ENCODE results near the gene PAK6. TPM values are rescaled to one million over a fixed set of nuclear protein-coding genes. Genes with fewer than 3 reads are reported as not detected.

Gene PAK6
- total RNA-seq, 1 donor from 2014 or later, result 19.9 TPM

DNA sequence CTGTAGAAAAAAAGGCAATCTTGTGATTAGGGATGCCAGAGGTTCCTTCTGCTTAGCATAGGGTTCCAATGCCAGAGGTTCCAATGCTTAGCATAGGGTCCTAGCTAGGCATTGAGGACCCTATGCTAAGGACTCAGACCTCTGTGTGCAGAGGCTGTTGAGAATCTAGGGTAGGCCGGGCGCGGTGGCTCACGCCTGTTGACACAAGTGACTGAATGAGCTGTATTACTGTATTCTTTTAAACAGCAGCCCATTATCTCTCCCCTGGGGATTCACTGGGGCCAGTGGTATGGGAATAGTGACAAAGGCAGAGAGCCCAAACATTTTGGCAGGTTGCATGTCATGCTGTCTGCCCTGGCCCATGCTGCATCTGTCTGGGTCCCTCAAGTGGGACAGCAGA lies 16.2 kb downstream of the PAK6 start:
- TF ChIP-seq POLR2A (IDR thresholded peaks at IDR 0.05) (no peak), POLR2AphosphoS5 (IDR thresholded peaks at IDR 0.05; ENCODE audit: insufficient read depth in 1 of 2, low read depth in 1 of 2) (no peak)
- TF ChIP-seq, protein P1, sequence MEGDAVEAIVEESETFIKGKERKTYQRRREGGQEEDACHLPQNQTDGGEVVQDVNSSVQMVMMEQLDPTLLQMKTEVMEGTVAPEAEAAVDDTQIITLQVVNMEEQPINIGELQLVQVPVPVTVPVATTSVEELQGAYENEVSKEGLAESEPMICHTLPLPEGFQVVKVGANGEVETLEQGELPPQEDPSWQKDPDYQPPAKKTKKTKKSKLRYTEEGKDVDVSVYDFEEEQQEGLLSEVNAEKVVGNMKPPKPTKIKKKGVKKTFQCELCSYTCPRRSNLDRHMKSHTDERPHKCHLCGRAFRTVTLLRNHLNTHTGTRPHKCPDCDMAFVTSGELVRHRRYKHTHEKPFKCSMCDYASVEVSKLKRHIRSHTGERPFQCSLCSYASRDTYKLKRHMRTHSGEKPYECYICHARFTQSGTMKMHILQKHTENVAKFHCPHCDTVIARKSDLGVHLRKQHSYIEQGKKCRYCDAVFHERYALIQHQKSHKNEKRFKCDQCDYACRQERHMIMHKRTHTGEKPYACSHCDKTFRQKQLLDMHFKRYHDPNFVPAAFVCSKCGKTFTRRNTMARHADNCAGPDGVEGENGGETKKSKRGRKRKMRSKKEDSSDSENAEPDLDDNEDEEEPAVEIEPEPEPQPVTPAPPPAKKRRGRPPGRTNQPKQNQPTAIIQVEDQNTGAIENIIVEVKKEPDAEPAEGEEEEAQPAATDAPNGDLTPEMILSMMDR (IDR thresholded peaks at IDR 0.05), result no peak
- DNase-seq (ENCODE audit: extremely low spot score in 2 of 2), result no peak
- peaks cover 31% of the 10 kb centered on the region for H3K4me1 ChIP-seq

DNA sequence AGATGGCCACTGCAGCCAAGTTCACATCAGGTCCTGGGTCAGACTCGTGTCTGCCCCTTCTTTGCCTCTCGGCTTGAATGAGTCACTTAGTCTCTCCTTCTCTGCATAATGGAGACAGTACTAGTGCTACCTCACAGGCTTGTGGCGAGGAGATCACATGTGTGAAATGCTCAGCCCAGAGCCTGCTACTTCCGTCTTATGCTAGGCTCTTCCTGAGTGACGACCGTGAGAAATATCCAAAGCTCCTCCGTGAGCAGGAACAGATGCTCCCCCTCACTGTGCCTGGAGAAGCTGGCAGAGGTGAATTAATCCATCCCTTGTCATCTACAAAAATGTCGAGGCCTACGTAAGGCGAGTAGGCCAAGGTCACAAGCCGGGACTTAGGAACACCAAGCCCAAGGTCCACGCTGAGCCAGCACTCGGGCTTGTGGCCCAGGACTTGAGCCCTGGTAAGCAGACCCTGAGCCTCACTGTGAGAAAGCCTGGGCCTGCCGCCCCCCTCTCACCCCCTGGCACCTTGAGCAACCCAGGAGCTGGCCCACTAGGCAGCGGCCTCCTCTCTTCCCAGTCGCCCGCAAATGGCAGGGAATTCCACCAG lies 17.9 kb downstream of the PAK6 start:
- no peaks in the 10 kb centered on the region for H3K27me3 ChIP-seq
- H3K9me3 ChIP-seq, result no peaks in the 10 kb centered on the region
- DNase-seq (ENCODE audit: extremely low spot score in 2 of 2), result no peak
- no peak overlapping the region for H3K27ac ChIP-seq
- H3K4me1 ChIP-seq, result peaks cover 21% of the 10 kb centered on the region
- TF ChIP-seq, protein P1 (IDR thresholded peaks at IDR 0.05), result no peak
- TF ChIP-seq POLR2AphosphoS5 (IDR thresholded peaks at IDR 0.05; ENCODE audit: insufficient read depth in 1 of 2, low read depth in 1 of 2), result no peak
- no peak for TF ChIP-seq POLR2A (IDR thresholded peaks at IDR 0.05)
- H3K4me3 ChIP-seq, result no peak overlapping the region
- no peaks in the 10 kb centered on the region for H3K36me3 ChIP-seq
- intact Hi-C loops (cut with DNase I), result no loop called here

More for the DNA sequence above, 16.2 kb downstream of the PAK6 start:
- intact Hi-C loops (cut with DNase I), result no loop called here
- H3K27me3 ChIP-seq, result no peaks in the 10 kb centered on the region
- H3K4me3 ChIP-seq, result no peak overlapping the region
- no peak overlapping the region for H3K27ac ChIP-seq
- H3K36me3 ChIP-seq, result no peaks in the 10 kb centered on the region
- H3K9me3 ChIP-seq, result no peaks in the 10 kb centered on the region

- no peak overlapping the region for H3K27ac ChIP-seq
- no peak overlapping the region for H3K4me3 ChIP-seq
- TF ChIP-seq, protein P1 (IDR thresholded peaks at IDR 0.05), result no peak
- TF ChIP-seq POLR2A (IDR thresholded peaks at IDR 0.05), result no peak
- no peak for TF ChIP-seq POLR2AphosphoS5 (IDR thresholded peaks at IDR 0.05; ENCODE audit: insufficient read depth in 1 of 2, low read depth in 1 of 2)
- H3K9me3 ChIP-seq, result no peaks in the 10 kb centered on the region
- H3K27me3 ChIP-seq, result no peaks in the 10 kb centered on the region
- no peaks in the 10 kb centered on the region for H3K36me3 ChIP-seq
- DNase-seq (ENCODE audit: extremely low spot score in 2 of 2), result no peak
- intact Hi-C loops (cut with DNase I), result no loop called here
- H3K4me1 ChIP-seq, result peaks cover 15% of the 10 kb centered on the region
Measured at GRCh38 chr15:40257656-40258450, 19.0 kb downstream of the PAK6 start.

- intact Hi-C loops (cut with DNase I), result no loop called here
- no peaks in the 10 kb centered on the region for H3K36me3 ChIP-seq
Measured at GRCh38 chr15:40258544-40258943, 19.7 kb downstream of the PAK6 start.

More at GRCh38 chr15:40258544-40258943, 19.7 kb downstream of the PAK6 start:
- no peak overlapping the region for H3K27ac ChIP-seq
- no peaks in the 10 kb centered on the region for H3K27me3 ChIP-seq
- DNase-seq (ENCODE audit: extremely low spot score in 2 of 2), result no peak
- peaks cover 13% of the 10 kb centered on the region for H3K4me1 ChIP-seq
- H3K4me3 ChIP-seq, result no peak overlapping the region
- TF ChIP-seq, protein P1 (IDR thresholded peaks at IDR 0.05), result no peak
- TF ChIP-seq POLR2AphosphoS5 (IDR thresholded peaks at IDR 0.05; ENCODE audit: insufficient read depth in 1 of 2, low read depth in 1 of 2) (no peak), POLR2A (IDR thresholded peaks at IDR 0.05) (no peak)
- H3K9me3 ChIP-seq, result no peaks in the 10 kb centered on the region

Measured in vagina (tissue), 2 donors.